ENCODE measurements around the gene INAFM1. TPM values are rescaled to one million over a fixed set of nuclear protein-coding genes. Genes with fewer than 3 reads are reported as not detected.
"Not testable (repeated sequence)": the region's sequence is repeated elsewhere in the genome, so short reads cannot be mapped to it uniquely, and the experiment has no call there.

Gene INAFM1
- total RNA-seq, 2 experiments from 2014 or later = 18.7 to 19.9 TPM

DNA sequence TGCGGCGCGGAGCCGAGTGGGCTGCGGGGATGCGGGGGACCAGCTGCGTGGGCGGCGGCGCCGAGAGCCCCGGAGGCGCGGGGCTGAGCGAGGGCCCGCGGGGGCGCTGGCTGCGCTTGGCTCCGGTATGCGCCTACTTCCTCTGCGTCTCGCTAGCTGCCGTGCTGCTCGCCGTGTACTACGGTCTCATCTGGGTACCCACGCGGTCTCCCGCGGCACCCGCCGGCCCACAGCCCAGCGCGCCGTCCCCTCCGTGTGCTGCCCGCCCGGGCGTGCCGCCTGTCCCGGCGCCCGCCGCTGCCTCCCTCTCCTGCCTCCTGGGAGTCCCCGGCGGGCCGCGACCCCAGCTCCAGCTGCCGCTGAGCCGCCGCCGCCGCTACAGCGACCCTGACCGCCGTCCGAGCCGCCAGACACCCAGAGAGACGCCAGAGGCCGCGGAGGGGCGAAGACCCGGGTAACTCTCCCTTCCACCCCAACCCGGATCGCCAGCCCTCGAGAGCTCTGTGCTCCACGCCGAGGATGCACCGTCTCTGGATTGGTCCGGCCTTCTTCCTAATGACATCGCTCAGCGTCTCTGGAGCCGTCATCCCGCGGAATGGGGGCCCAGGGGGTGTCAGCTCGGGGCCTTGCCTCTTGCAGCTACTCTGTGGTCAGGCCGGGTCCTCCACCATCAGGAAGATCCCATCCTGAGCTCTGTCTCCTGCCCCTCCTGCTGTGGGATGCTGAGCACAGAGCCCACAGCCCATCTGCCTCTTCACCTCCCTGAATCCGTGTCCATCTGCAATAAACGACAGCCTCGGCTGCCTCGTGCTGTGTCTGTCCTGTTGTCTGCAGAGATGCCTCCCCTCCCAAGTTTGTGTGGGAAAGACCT lies 441 bp downstream of the INAFM1 start:
- intact Hi-C loops (cut with micrococcal nuclease) = loop anchor here (1.0 kb wide), 4 partner anchors 18 to 89 kb away; partner anchors contain the start of gene DHX34
- no peaks in the 10 kb centered on the region for H3K9me3 Mint-ChIP-seq
- CTCF ChIA-PET = interaction anchor here (0.6 to 3.6 kb wide), 6 partner anchors 10 to 209 kb away, joined by 3 to 16 read pairs (median 6); partner anchors contain the start of genes DHX34 and KPTN
- DNase-seq = no peak
- H3K27me3 Mint-ChIP-seq (ENCODE audit: low read depth) = no peaks in the 10 kb centered on the region
- peaks cover 22% of the 10 kb centered on the region for H3K4me1 Mint-ChIP-seq (ENCODE audit: low read depth)
- peak overlapping the region; percentile 67 for H3K4me3 Mint-ChIP-seq
- peaks cover 16% of the 10 kb centered on the region for H3K36me3 Mint-ChIP-seq (ENCODE audit: low read depth)
- no peak overlapping the region for H3K27ac Mint-ChIP-seq

DNA sequence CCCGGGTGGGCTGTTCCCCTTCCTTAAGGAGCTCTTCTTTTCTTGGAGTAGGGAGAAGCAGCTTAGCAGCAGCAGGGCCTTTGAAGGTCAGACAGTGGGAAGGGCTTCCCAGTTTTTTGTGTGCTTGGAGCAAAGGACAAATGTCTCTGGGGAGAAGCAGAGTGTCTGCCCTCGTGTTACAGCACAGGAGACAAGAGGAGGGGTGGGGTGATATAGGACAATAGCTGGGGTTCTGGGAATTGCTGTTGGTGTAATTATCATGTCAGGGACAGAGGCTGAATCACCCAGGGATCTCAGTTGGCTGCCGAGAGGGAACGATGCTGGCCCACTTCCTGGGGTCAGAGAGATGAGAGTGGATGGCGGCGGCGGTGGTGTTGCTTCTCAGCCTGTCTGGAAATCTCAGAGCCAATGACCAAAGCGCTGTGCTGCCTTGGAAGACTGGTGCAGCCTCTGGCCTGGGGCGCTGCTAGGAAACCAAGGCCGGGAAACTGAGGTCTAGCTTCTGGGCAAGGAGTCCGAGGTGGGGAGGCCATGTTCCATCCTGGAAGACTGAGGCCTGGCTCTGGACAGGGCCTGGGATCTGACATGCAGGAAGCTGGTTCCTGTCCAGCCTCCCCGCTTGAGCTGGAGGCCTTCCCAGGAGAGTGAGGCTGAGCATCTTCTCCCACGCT lies 1.2 kb downstream of the INAFM1 start:
- Mint-ChIP-seq H3K4me3 (peak overlapping the region; percentile 67), H3K9me3 (no peaks in the 10 kb centered on the region), H3K27ac (peak overlapping the region; percentile 26), H3K27me3 (ENCODE audit: low read depth) (no peaks in the 10 kb centered on the region), H3K4me1 (ENCODE audit: low read depth) (peaks cover 22% of the 10 kb centered on the region), H3K36me3 (ENCODE audit: low read depth) (peaks cover 13% of the 10 kb centered on the region)
- no peak for DNase-seq
- intact Hi-C loops (cut with micrococcal nuclease) = no loop called here
- CTCF ChIA-PET = interaction anchor here (0.6 to 3.6 kb wide), 5 partner anchors 9 to 208 kb away, joined by 3 to 16 read pairs (median 3); partner anchors contain the start of genes DHX34 and KPTN

DNA sequence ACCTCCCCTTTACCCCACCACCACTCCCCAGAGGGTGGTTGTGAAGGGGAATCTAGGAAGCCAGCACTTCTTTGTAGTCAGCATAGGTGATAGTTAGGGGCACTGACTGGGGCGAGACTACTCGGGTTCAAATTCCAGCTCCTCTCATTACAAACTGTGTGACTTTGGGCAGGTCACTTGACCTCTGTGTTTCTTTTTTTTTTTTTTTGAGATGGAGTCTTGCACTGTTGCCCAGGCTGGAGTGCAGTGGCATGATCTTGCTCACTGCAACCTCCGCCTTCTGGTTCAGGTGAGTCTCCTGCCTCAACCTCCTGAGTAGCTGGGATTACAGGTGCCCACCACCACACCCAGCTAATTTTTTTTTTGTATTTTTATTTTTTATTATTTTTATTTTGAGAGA lies 1.8 kb downstream of the INAFM1 start:
- intact Hi-C loops (cut with micrococcal nuclease); H3K4me3 Mint-ChIP-seq; H3K27me3 Mint-ChIP-seq (ENCODE audit: low read depth); H3K9me3 Mint-ChIP-seq; H3K27ac Mint-ChIP-seq; DNase-seq: not testable (repeated sequence)
- Mint-ChIP-seq H3K4me1 (ENCODE audit: low read depth) (peaks cover 22% of the 10 kb centered on the region), H3K36me3 (ENCODE audit: low read depth) (peaks cover 10% of the 10 kb centered on the region)
- CTCF ChIA-PET = interaction anchor here (1.4 to 3.6 kb wide), 2 partner anchors 8 to 115 kb away, joined by 3 to 16 read pairs; no protein-coding TSS in a partner anchor

DNA sequence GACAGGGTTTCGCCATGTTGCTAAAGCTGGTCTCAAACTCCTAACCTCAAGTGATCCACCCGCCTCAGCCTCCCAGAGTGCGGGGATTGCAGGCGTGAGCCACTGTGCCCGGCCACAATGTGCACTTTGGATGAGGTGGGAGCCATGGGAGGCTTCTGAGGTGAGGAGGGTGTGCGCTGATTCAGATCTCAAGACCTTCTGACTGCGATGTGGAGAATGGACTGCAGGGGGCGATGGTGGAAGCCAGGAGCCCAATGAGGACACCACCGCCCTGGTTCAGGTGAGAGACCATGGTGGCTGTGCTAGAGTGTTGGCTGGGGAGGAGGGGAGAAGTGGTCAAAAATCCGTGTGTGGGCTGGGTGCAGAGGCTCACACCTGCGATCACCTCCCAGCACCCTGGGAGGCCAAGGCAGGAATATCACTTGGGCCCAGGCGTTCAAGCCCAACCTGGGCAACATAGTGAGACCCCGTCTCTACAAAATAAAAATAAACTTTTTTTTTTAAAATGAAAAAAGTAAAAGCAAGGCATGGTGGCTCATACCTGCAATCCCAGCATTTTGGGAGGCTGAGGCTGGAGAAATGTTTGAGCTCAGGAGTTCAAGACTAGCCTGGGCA lies 5.6 kb downstream of the INAFM1 start:
- CTCF ChIA-PET = interaction anchor here (0.5 to 1.4 kb wide), 4 partner anchors 15 to 978 kb away, joined by 3 to 4 read pairs (median 3); no protein-coding TSS in a partner anchor
- DNase-seq = peak; percentile 74
- Mint-ChIP-seq H3K36me3 (ENCODE audit: low read depth) (peaks cover 10% of the 10 kb centered on the region), H3K4me3 (no peak overlapping the region), H3K27ac (no peak overlapping the region), H3K4me1 (ENCODE audit: low read depth) (peaks cover 12% of the 10 kb centered on the region), H3K27me3 (ENCODE audit: low read depth) (no peaks in the 10 kb centered on the region), H3K9me3 (no peaks in the 10 kb centered on the region)
- intact Hi-C loops (cut with micrococcal nuclease) = loop anchor here (5.0 kb wide), 2 partner anchors 147 to 417 kb away; no protein-coding TSS in a partner anchor

DNA sequence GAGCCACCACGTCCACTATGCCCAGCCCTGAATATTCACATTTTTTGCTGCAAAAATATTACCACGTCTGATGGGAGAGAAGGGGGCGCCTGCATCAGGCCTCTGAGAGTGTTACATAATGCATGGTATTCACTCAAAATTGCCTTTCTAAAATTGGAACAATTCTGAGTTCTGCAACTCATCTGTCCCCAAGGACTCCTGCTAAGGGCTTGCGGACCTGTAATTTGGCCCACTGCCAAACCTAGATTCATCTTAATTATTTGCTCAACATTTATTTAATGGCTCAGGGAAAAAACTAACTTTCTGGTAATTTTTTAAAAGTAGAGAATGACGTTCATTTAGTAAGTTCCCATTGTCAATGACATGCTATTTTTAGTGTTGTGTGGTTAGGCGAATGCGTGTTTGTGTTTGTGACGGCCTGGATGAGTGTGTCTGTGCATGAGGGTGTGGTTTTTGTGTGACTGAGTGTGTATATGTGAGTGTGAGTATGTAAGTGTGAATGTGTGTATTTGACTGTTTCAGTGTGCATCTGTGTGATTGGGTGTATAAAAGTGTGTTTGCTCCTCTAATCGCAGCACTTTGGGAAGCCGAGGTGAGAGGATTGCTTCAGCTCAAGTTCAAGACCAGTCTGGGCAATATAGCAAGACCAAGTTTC lies 8.8 kb downstream of the INAFM1 start:
- peaks cover 2% of the 10 kb centered on the region for H3K36me3 Mint-ChIP-seq (ENCODE audit: low read depth)
- intact Hi-C loops (cut with micrococcal nuclease) = loop anchor here (1.0 to 5.0 kb wide), 4 partner anchors 32 to 414 kb away; no protein-coding TSS in a partner anchor
- H3K4me3 Mint-ChIP-seq = no peak overlapping the region
- H3K27ac Mint-ChIP-seq = no peak overlapping the region
- no peaks in the 10 kb centered on the region for H3K27me3 Mint-ChIP-seq (ENCODE audit: low read depth)
- CTCF ChIA-PET = interaction anchor here (0.6 to 1.7 kb wide), 5 partner anchors 10 to 1305 kb away, joined by 3 to 9 read pairs (median 4); no protein-coding TSS in a partner anchor
- H3K9me3 Mint-ChIP-seq = no peaks in the 10 kb centered on the region
- H3K4me1 Mint-ChIP-seq (ENCODE audit: low read depth) = peaks cover 3% of the 10 kb centered on the region
- DNase-seq = no peak

DNA sequence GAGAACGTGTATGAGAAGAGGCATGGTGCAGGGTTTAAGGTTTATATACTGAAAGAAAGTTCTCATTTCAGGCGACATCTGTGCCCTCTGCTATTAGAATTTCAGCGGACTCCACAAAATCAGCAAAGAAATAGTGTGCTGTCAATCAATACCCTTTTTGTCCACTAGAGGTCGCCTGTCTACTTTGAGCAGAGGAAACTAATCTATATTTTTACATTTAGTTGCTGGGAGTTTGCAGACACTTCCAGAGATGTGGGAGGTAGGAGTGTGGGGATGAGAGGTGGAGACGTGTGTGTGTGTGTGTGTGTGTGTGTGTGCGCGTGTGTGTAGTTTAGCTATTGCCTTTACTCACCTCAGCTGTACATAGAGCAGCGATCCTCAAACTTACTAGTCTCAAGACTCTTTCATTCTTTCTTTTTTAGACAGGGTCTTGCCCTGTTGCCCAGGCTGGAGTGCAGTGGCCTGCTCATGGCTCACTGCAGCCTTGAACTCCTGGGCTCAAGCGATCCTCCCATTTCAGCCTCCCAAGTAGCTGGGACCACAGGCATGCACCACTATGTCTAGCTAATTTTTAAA lies 9.7 kb downstream of the INAFM1 start:
- no peaks in the 10 kb centered on the region for H3K9me3 Mint-ChIP-seq
- H3K27me3 Mint-ChIP-seq (ENCODE audit: low read depth) = no peaks in the 10 kb centered on the region
- H3K36me3 Mint-ChIP-seq (ENCODE audit: low read depth) = peaks cover 2% of the 10 kb centered on the region
- no peak overlapping the region for H3K4me3 Mint-ChIP-seq
- DNase-seq = peak; percentile 58
- intact Hi-C loops (cut with micrococcal nuclease) = loop anchor here (1.0 to 5.0 kb wide), 4 partner anchors 31 to 413 kb away; no protein-coding TSS in a partner anchor
- CTCF ChIA-PET = interaction anchor here (0.7 to 1.8 kb wide), 15 partner anchors 9 to 429 kb away, joined by 3 to 16 read pairs (median 4); partner anchors contain the start of genes EHD2 and INAFM1
- H3K27ac Mint-ChIP-seq = no peak overlapping the region
- H3K4me1 Mint-ChIP-seq (ENCODE audit: low read depth) = peaks cover 6% of the 10 kb centered on the region

DNA sequence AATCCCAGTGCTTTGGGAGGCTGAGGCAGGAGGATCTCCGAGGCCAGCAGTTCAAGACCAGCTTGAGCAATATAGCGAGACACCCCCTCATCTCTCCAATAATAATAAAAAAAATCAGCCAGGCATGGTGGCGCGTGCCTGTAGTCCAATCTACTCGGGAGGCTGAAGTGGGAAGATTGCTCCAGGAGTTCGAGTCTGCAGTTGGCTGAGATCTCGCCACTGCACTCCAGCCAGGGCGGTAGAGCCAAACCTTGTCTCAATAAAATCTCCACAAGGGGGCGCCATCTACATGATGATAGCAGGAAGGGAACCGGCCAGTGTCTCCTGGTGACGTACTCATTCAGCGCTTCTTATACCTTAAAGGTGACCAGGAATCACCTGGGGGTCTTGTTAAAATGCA lies 21.4 kb downstream of the INAFM1 start:
- Mint-ChIP-seq H3K36me3 (ENCODE audit: low read depth) (no peaks in the 10 kb centered on the region), H3K9me3 (no peaks in the 10 kb centered on the region), H3K27me3 (ENCODE audit: low read depth) (no peaks in the 10 kb centered on the region), H3K27ac (no peak overlapping the region), H3K4me3 (no peak overlapping the region), H3K4me1 (ENCODE audit: low read depth) (no peaks in the 10 kb centered on the region)
- intact Hi-C loops (cut with micrococcal nuclease) = loop anchor here (1.0 to 2.0 kb wide), 4 partner anchors 95 to 411 kb away; no protein-coding TSS in a partner anchor
- CTCF ChIA-PET = interaction anchor here (0.7 to 3.5 kb wide), 6 partner anchors 10 to 95 kb away, joined by 3 to 25 read pairs (median 4); partner anchors contain the start of gene DHX34
- DNase-seq = peak; percentile 91

DNA sequence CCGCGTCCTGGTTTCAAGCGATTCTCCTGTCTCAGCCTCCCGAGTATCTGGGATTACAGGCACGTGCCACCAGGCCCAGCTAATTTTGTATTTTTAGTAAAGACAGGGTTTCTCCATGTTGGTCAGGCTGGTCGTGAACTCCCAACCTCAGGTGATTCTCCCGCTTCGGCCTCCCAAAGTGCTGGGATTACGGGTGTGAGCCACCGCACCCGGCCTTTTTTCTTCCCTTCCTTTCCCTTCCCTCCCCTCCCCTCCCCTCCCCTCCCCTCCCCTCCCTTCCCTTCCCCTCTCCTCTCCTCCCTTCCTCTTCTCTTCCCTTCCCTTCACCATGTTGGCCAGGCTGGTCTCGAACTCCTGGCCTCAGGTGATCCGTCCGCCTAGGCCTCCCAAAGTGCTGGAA lies 26.2 kb downstream of the INAFM1 start:
- H3K27me3 Mint-ChIP-seq (ENCODE audit: low read depth); H3K36me3 Mint-ChIP-seq (ENCODE audit: low read depth); intact Hi-C loops (cut with micrococcal nuclease); H3K9me3 Mint-ChIP-seq; H3K4me3 Mint-ChIP-seq; H3K27ac Mint-ChIP-seq; DNase-seq; H3K4me1 Mint-ChIP-seq (ENCODE audit: low read depth): not testable (repeated sequence)
- CTCF ChIA-PET = interaction anchor here (0.7 kb wide), 1 partner anchor 59 kb away, joined by 3 read pairs; no protein-coding TSS in a partner anchor

DNA sequence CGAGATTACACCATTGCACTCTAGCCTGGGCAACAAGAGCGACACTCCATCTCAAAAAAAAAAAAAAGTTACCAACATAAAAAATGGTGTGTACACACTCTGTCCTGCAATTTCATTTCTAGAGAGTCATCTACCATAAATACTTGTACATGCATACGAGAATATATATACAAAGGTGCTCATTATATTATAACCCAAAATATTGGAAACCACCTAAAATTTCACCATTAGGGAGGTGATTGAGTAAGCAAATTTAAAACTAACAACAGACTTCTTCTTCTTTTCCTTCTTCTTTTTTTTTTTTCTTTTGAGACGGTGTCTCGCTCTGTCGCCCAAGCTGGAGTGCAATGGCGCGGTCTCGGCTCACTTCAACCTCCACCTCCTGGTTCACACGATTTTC lies 27.6 kb downstream of the INAFM1 start:
- Mint-ChIP-seq H3K9me3 (no peaks in the 10 kb centered on the region), H3K4me1 (ENCODE audit: low read depth) (peaks cover 3% of the 10 kb centered on the region), H3K36me3 (ENCODE audit: low read depth) (no peaks in the 10 kb centered on the region), H3K27me3 (ENCODE audit: low read depth) (peaks cover 4% of the 10 kb centered on the region), H3K4me3 (no peak overlapping the region), H3K27ac (no peak overlapping the region)
- intact Hi-C loops (cut with micrococcal nuclease) = no loop called here
- DNase-seq = no peak
- CTCF ChIA-PET = no interaction called here

DNA sequence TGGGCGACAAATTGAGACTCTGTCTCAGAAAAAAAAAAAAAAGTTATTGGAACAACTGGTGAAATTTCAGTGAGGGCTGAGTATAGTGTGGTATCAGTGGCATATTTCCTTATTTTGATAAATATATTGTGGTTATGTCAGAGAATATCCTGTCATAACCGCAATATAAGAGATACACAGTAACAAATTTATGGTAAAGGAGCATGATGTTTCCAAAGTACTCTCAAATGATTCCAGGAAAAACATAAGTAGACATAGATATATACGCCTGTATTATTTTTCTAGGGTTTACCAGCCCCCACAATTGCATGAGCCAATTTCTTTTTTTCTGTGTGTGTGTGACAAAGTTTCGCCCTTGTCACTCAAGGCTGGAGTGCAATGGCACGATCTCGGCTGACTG lies 29.3 kb downstream of the INAFM1 start:
- no peaks in the 10 kb centered on the region for H3K36me3 Mint-ChIP-seq (ENCODE audit: low read depth)
- H3K9me3 Mint-ChIP-seq = no peaks in the 10 kb centered on the region
- H3K4me3 Mint-ChIP-seq = no peak overlapping the region
- DNase-seq = no peak
- H3K27ac Mint-ChIP-seq = no peak overlapping the region
- intact Hi-C loops (cut with micrococcal nuclease) = no loop called here
- CTCF ChIA-PET = interaction anchor here (0.6 to 1.2 kb wide), 3 partner anchors 17 to 409 kb away, joined by 3 read pairs; partner anchors contain the start of gene EHD2
- peaks cover 3% of the 10 kb centered on the region for H3K4me1 Mint-ChIP-seq (ENCODE audit: low read depth)
- H3K27me3 Mint-ChIP-seq (ENCODE audit: low read depth) = peaks cover 4% of the 10 kb centered on the region

DNA sequence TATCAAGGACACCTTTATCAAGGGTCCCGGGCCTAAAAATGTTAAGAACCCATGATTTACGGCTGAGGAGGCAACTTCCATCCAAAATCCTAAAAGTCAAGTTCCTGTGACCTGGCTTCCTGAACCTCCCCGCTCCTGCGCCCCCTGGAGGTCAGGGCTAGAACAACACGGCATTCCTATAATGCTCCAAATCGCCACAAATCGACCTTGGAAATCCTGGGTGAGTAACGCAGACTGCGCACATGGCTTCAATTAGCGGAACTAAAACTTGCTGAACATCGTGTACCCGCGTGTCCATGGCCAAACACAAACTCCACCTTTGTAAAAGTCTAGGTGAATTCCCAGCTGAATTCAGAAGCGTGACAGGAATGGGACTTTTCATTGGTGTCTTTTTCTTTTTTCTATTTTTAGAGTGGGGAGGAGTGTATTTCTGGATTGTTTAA lies 30.6 kb downstream of the INAFM1 start:
- CTCF ChIA-PET = interaction anchor here (1.0 to 2.4 kb wide), 2 partner anchors 12 to 290 kb away, joined by 3 to 7 read pairs; no protein-coding TSS in a partner anchor
- intact Hi-C loops (cut with micrococcal nuclease) = no loop called here
- Mint-ChIP-seq H3K27me3 (ENCODE audit: low read depth) (peaks cover 6% of the 10 kb centered on the region), H3K4me1 (ENCODE audit: low read depth) (peaks cover 3% of the 10 kb centered on the region), H3K27ac (no peak overlapping the region), H3K36me3 (ENCODE audit: low read depth) (no peaks in the 10 kb centered on the region), H3K4me3 (no peak overlapping the region), H3K9me3 (no peaks in the 10 kb centered on the region)
- DNase-seq = peak; percentile 64

All from activated naive CD4-positive, alpha-beta T cell treated with anti-CD3 and anti-CD28 coated beads for 36 hours (primary cell).